ENCODE data around the gene DOCK4. TPM values are rescaled to one million over a fixed set of nuclear protein-coding genes. Genes with fewer than 3 reads are reported as not detected.

The DOCK4 gene
- total RNA-seq, 1 donor from 2014 or later: 44.1 TPM

DNA sequence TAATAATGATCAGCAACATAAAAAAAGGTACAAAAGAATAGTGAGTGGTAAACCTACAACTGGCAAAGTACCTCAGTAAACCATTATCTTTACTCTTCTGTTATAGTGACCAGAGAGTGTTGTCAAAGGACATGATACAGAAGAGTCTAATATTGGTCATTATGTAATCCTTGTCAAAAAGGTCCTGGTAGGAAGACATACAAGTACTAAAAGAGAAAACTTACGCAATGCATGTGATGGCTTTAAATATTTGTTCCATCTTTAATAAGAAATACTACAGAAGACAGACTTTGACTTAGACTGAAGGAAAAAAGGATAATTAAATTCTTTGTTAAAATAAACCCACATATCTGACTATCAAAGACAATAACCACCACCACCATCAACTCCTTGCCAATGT, 6.5 kb downstream of the DOCK4 start:
- Mint-ChIP-seq H3K9me3 (ENCODE audit: unreplicated experiment) (no peaks in the 10 kb centered on the region), H3K4me3 (ENCODE audit: unreplicated experiment) (no peak overlapping the region), H3K4me1 (ENCODE audit: unreplicated experiment) (peaks cover 47% of the 10 kb centered on the region), H3K36me3 (ENCODE audit: unreplicated experiment) (no peaks in the 10 kb centered on the region), H3K27me3 (ENCODE audit: unreplicated experiment) (no peaks in the 10 kb centered on the region), H3K27ac (ENCODE audit: unreplicated experiment) (no peak overlapping the region)
- no peak for DNase-seq (ENCODE audit: extremely low spot score, unreplicated experiment)
- TF ChIP-seq CTCF (IDR thresholded peaks at IDR 0.05): no peak

GRCh38 chr7:112199035-112199655, 7.1 kb downstream of the DOCK4 start:
- H3K9me3 Mint-ChIP-seq (ENCODE audit: unreplicated experiment): no peaks in the 10 kb centered on the region
- DNase-seq (ENCODE audit: extremely low spot score, unreplicated experiment): no peak

GRCh38 chr7:112197322-112197721, 8.9 kb downstream of the DOCK4 start:
- Mint-ChIP-seq H3K27me3 (ENCODE audit: unreplicated experiment) (no peaks in the 10 kb centered on the region), H3K4me3 (ENCODE audit: unreplicated experiment) (no peak overlapping the region), H3K4me1 (ENCODE audit: unreplicated experiment) (peaks cover 39% of the 10 kb centered on the region), H3K36me3 (ENCODE audit: unreplicated experiment) (no peaks in the 10 kb centered on the region), H3K9me3 (ENCODE audit: unreplicated experiment) (no peaks in the 10 kb centered on the region), H3K27ac (ENCODE audit: unreplicated experiment) (no peak overlapping the region)
- no peak for TF ChIP-seq CTCF (IDR thresholded peaks at IDR 0.05)
- DNase-seq (ENCODE audit: extremely low spot score, unreplicated experiment): no peak

More at GRCh38 chr7:112199035-112199655, 7.1 kb downstream of the DOCK4 start:
- H3K27me3 Mint-ChIP-seq (ENCODE audit: unreplicated experiment): no peaks in the 10 kb centered on the region
- TF ChIP-seq CTCF (IDR thresholded peaks at IDR 0.05): no peak
- H3K27ac Mint-ChIP-seq (ENCODE audit: unreplicated experiment): no peak overlapping the region
- H3K4me3 Mint-ChIP-seq (ENCODE audit: unreplicated experiment): no peak overlapping the region
- peaks cover 45% of the 10 kb centered on the region for H3K4me1 Mint-ChIP-seq (ENCODE audit: unreplicated experiment)
- H3K36me3 Mint-ChIP-seq (ENCODE audit: unreplicated experiment): no peaks in the 10 kb centered on the region

DNA sequence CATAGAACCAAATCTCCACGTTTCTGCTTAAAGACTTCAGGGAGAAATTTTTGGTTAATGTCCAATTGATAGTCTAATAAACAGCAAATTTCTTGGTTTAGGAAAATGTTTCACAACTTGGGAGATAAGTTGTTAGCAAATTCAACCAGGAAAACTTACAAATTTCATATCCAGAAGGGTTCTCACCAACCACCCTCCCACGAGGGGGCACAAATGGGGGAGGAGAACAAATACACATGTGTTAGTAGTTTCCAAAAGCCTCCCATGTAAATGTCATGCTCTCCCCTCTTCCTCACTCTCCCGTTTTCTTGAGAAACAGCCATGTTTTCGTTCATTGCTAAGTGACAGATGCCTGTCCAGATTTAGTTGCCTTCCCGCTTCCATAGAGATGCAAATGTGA, 10.5 kb downstream of the DOCK4 start:
- no peaks in the 10 kb centered on the region for H3K27me3 Mint-ChIP-seq (ENCODE audit: unreplicated experiment)
- no peaks in the 10 kb centered on the region for H3K9me3 Mint-ChIP-seq (ENCODE audit: unreplicated experiment)
- no peaks in the 10 kb centered on the region for H3K36me3 Mint-ChIP-seq (ENCODE audit: unreplicated experiment)
- no peak overlapping the region for H3K4me3 Mint-ChIP-seq (ENCODE audit: unreplicated experiment)
- H3K27ac Mint-ChIP-seq (ENCODE audit: unreplicated experiment): no peak overlapping the region
- no peak for DNase-seq (ENCODE audit: extremely low spot score, unreplicated experiment)
- H3K4me1 Mint-ChIP-seq (ENCODE audit: unreplicated experiment): peaks cover 34% of the 10 kb centered on the region
- no peak for TF ChIP-seq CTCF (IDR thresholded peaks at IDR 0.05)

DNA sequence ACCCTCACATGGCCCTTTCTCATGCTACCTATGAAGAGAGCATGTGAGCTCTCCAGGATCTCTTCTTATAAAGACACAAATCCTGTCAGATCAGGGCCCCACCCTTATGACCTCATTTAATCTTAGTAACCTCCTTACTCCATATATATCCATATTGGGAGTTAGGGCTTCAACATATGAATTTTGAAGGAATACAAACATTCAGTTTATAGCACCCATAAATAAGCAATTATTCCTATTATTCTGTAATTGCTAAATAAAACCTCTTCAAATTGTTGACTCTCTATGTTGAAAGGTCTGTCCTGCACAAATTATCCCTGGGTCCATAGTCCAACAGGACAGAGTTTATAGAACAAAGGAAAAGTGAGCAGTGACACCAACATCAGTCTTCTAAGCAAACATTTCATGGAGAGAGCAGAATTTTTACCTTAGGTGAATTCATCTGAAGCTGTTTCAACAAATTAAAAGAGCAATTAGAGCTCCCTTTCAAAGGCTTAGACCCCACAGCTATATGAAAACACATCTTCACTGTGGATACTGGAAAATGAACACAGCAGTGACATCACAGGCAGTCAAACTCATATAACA, 12.2 kb downstream of the DOCK4 start:
- Mint-ChIP-seq H3K4me3 (ENCODE audit: unreplicated experiment) (no peak overlapping the region), H3K9me3 (ENCODE audit: unreplicated experiment) (no peaks in the 10 kb centered on the region), H3K4me1 (ENCODE audit: unreplicated experiment) (peaks cover 25% of the 10 kb centered on the region), H3K27ac (ENCODE audit: unreplicated experiment) (peak overlapping the region; percentile 24), H3K36me3 (ENCODE audit: unreplicated experiment) (no peaks in the 10 kb centered on the region), H3K27me3 (ENCODE audit: unreplicated experiment) (no peaks in the 10 kb centered on the region)
- no peak for TF ChIP-seq CTCF (IDR thresholded peaks at IDR 0.05)
- DNase-seq (ENCODE audit: extremely low spot score, unreplicated experiment): no peak

Data from osteocyte (in vitro differentiated cells).